H9 (cell line): ENCODE measurements around the gene TMEM117. TPM values are rescaled to one million over a fixed set of nuclear protein-coding genes. Genes with fewer than 3 reads are reported as not detected.

ENCODE experiments used
- DNase-seq: peaks from one replicate; pipeline ENCODE4 v3.0.0-alpha.2; 2017
- H2AFZ ChIP-seq: one replicate; pipeline ENCODE4 v1.6.1; 2013; ENCODE audit warnings: mild to moderate bottlenecking, low read length, control low read depth, moderate library complexity
- H2AK5ac ChIP-seq: 2 replicates; pipeline ENCODE4 v1.6.1; 2013; ENCODE audit warnings: low read length, control low read depth, mixed read lengths; ENCODE audit not compliant: insufficient read length
- H2BK120ac ChIP-seq: one replicate; pipeline ENCODE4 v1.6.1; 2013; ENCODE audit warnings: low read depth, mild to moderate bottlenecking, low read length, control low read depth, inconsistent platforms; ENCODE audit not compliant: poor library complexity, severe bottlenecking
- H2BK12ac ChIP-seq: 2 replicates; pipeline ENCODE4 v1.6.1; 2013; ENCODE audit warnings: low read length, control low read depth, mixed read lengths, low read depth; ENCODE audit not compliant: insufficient read length
- H2BK15ac ChIP-seq: 2 replicates; pipeline ENCODE4 v1.6.1; 2013; ENCODE audit warnings: low read depth, low read length, control low read depth
- H2BK20ac ChIP-seq: one replicate; pipeline ENCODE4 v1.6.1; 2013; ENCODE audit warnings: low read depth, mild to moderate bottlenecking, low read length, control low read depth, inconsistent platforms; ENCODE audit not compliant: poor library complexity, severe bottlenecking
- H2BK5ac ChIP-seq: 2 replicates; pipeline ENCODE4 v1.6.1; 2013; ENCODE audit warnings: low read length, control low read depth, mixed read lengths; ENCODE audit not compliant: insufficient read length
- H3K14ac ChIP-seq: 2 replicates; pipeline ENCODE4 v1.6.1; 2013; ENCODE audit warnings: low read length, control low read depth; ENCODE audit not compliant: insufficient read depth
- H3K18ac ChIP-seq: 2 replicates; pipeline ENCODE4 v1.6.1; 2013; ENCODE audit warnings: low read depth, mild to moderate bottlenecking, mixed read lengths, low read length, control low read depth; ENCODE audit not compliant: insufficient read length
- H3K23ac ChIP-seq: 2 replicates; pipeline ENCODE4 v1.6.1; 2013; ENCODE audit warnings: low read length, control low read depth, mixed read lengths, low read depth; ENCODE audit not compliant: insufficient read length
- H3K23me2 ChIP-seq: 2 replicates; pipeline ENCODE4 v1.6.1; 2013; ENCODE audit warnings: low read depth, mild to moderate bottlenecking, mixed read lengths, low read length, control low read depth; ENCODE audit not compliant: insufficient read length, poor library complexity, severe bottlenecking
- H3K27ac ChIP-seq: 2 replicates; pipeline ENCODE4 v1.5.1; 2013; ENCODE audit warnings: low read length, control low read depth, mixed read lengths, low read depth; ENCODE audit not compliant: insufficient read length
- H3K27me3 ChIP-seq: 2 replicates; pipeline ENCODE4 v1.6.1; 2013; ENCODE audit warnings: low read length, control low read depth, inconsistent platforms; ENCODE audit not compliant: insufficient read depth
- H3K4ac ChIP-seq: 2 replicates; pipeline ENCODE4 v1.6.1; 2013; ENCODE audit warnings: low read depth, mild to moderate bottlenecking, control low read depth, inconsistent platforms, low read length, moderate library complexity
- H3K4me1 ChIP-seq: 2 replicates; pipeline ENCODE4 v1.6.1; 2013; ENCODE audit warnings: low read length, control low read depth, inconsistent platforms; ENCODE audit not compliant: insufficient read depth
- H3K4me2 ChIP-seq: 2 replicates; pipeline ENCODE4 v1.6.1; 2013; ENCODE audit warnings: low read length, control low read depth, mixed read lengths; ENCODE audit not compliant: insufficient read length, insufficient read depth
- H3K56ac ChIP-seq: 2 replicates; pipeline ENCODE4 v1.6.1; 2013; ENCODE audit warnings: low read depth, mild to moderate bottlenecking, mixed read lengths, low read length, control low read depth; ENCODE audit not compliant: insufficient read length
- H3K79me1 ChIP-seq: 2 replicates; pipeline ENCODE4 v1.6.1; 2013; ENCODE audit warnings: low read depth, mild to moderate bottlenecking, moderate library complexity, low read length, control low read depth, inconsistent platforms; ENCODE audit not compliant: insufficient read depth, poor library complexity, severe bottlenecking
- H3K79me2 ChIP-seq: 2 replicates; pipeline ENCODE4 v1.6.1; 2013; ENCODE audit warnings: low read length, control low read depth, inconsistent platforms; ENCODE audit not compliant: insufficient read depth
- H3K9ac ChIP-seq: 2 replicates; pipeline ENCODE4 v1.6.1; 2013; ENCODE audit warnings: low read length, control low read depth, mixed read lengths; ENCODE audit not compliant: insufficient read length; ENCODE audit errors: extremely low read depth
- H3K9me3 ChIP-seq: one replicate; pipeline ENCODE4 v1.6.1; 2013; ENCODE audit warnings: low read depth, low read length, inconsistent platforms; ENCODE audit not compliant: control insufficient read depth
- H3T11ph ChIP-seq: one replicate; pipeline ENCODE4 v1.6.1; 2013; ENCODE audit warnings: mild to moderate bottlenecking, low read length, control low read depth, inconsistent platforms
- H4K20me1 ChIP-seq: one replicate; pipeline ENCODE4 v1.6.1; 2013; ENCODE audit not compliant: control insufficient read depth, insufficient read length, insufficient read depth
- H4K5ac ChIP-seq: 2 replicates; pipeline ENCODE4 v1.6.1; 2013; ENCODE audit warnings: low read depth, mild to moderate bottlenecking, mixed read lengths, low read length, control low read depth; ENCODE audit not compliant: insufficient read length
- H4K8ac ChIP-seq: replicated peaks from 2 replicates; pipeline ENCODE4 v1.6.1; 2013; ENCODE audit warnings: low read length, control low read depth, mixed read lengths, low read depth; ENCODE audit not compliant: insufficient read length
- H4K91ac ChIP-seq: 2 replicates; pipeline ENCODE4 v1.6.1; 2013; ENCODE audit warnings: low read depth, mild to moderate bottlenecking, moderate library complexity, mixed read lengths, low read length, control low read depth; ENCODE audit not compliant: insufficient read length
- H3K27ac Mint-ChIP-seq, 3 experiments: 2 replicates in 2 of 3; 3 replicates in 1 of 3; pipeline ENCODE4 v1.8.0; 2020 to 2021; ENCODE audit warnings: mixed read lengths in 3 of 3, mild to moderate bottlenecking in 1 of 3, moderate library complexity in 1 of 3
- H3K27me3 Mint-ChIP-seq: 2 replicates; pipeline ENCODE4 v1.8.0; 2021; ENCODE audit warnings: low read depth, mild to moderate bottlenecking, moderate library complexity, mixed read lengths
- H3K36me3 Mint-ChIP-seq, 3 experiments: 2 replicates in 2 of 3; 3 replicates in 1 of 3; pipeline ENCODE4 v1.8.0; 2020 to 2021; ENCODE audit warnings: low read depth in 3 of 3, mixed read lengths in 3 of 3; ENCODE audit not compliant: insufficient read depth in 1 of 3
- H3K4me1 Mint-ChIP-seq, 2 experiments: 2 replicates each; pipeline ENCODE4 v1.8.0; 2020; ENCODE audit warnings: mixed read lengths in 2 of 2
- H3K4me3 Mint-ChIP-seq, 2 experiments: 2 replicates in 1 of 2; 3 replicates in 1 of 2; pipeline ENCODE4 v1.8.0; 2020 to 2021; ENCODE audit warnings: mild to moderate bottlenecking in 2 of 2, mixed read lengths in 2 of 2, moderate library complexity in 1 of 2
- H3K9me3 Mint-ChIP-seq, 2 experiments: 2 replicates in 1 of 2; 3 replicates in 1 of 2; pipeline ENCODE4 v1.8.0; 2020; ENCODE audit warnings: mild to moderate bottlenecking in 2 of 2, mixed read lengths in 2 of 2, moderate library complexity in 1 of 2
- CTCF ChIP-seq: fragments of 200-600 bp; sonication (generic); conservative IDR thresholded peaks from 3 replicates; pipeline ENCODE4 v1.8.0; 2021; ENCODE audit warnings: antibody characterized with exemption, mild to moderate bottlenecking
- WGBS: extraction: QIAGEN DNeasy Blood & Tissue Kit; methylation state at CpG from one replicate; pipeline ENCODE4 v1.1.7; 2013; ENCODE audit warnings: missing lambda C conversion rate, low lambda C conversion rate, mixed read lengths; ENCODE audit not compliant: insufficient read length; ENCODE audit errors: extremely low coverage; 5-methylcytosine and 5-hydroxymethylcytosine counted together
- total RNA-seq: library from RNA; stranded (reverse); gene quantifications from 2 replicates; pipeline ENCODE4 v1.2.1, GENCODE V29; 2021

Gene TMEM117
- total RNA-seq, 1 experiment from 2014 or later = 1.7 TPM

DNA sequence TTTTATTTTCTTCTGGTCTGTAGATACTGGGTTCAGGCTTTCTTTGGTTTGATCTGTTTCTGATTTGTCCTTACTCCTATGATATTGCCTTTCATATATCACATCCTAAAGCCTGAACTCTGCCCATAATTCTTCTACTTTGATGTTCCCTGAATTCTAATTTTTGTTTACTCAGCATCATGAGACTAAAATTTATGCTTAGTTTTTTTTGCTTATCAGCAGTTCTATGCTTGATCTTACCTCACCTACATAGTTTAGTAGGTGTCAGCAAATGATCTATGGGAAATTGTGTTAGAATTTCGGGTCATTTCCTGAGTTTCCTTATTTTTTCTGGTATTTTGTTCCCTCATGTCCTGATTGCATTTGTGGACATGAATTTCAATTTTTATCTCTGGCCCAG is 94.2 kb downstream of the TMEM117 start:
- no peak overlapping the region for H3K4me2 ChIP-seq
- H2AK5ac ChIP-seq = no peak overlapping the region
- no peak overlapping the region for H4K8ac ChIP-seq
- no peak overlapping the region for H2BK15ac ChIP-seq
- H3K9ac ChIP-seq = no peak overlapping the region
- no peak overlapping the region for H3K56ac ChIP-seq
- Mint-ChIP-seq H3K9me3 (peaks cover 10 to 14% of the 10 kb centered on the region in 2 experiments; a peak in 4 of 5 replicates), H3K27me3 (no peaks in the 10 kb centered on the region), H3K4me3 (no peak overlapping the region), H3K4me1 (no peaks in the 10 kb centered on the region), H3K36me3 (peaks cover 0 to 16% (median 4%) of the 10 kb centered on the region in 3 experiments; a peak in 5 of 7 replicates), H3K27ac (no peak overlapping the region)
- H4K5ac ChIP-seq = no peak overlapping the region
- H4K20me1 ChIP-seq = no peaks in the 10 kb centered on the region
- H3K18ac ChIP-seq = no peak overlapping the region
- H3K23me2 ChIP-seq = no peaks in the 10 kb centered on the region
- no peaks in the 10 kb centered on the region for H3K79me2 ChIP-seq
- H3K4me1 ChIP-seq = no peaks in the 10 kb centered on the region
- no peak overlapping the region for H2BK20ac ChIP-seq
- H2BK5ac ChIP-seq = no peak overlapping the region
- H3K27ac ChIP-seq = no peak overlapping the region
- no peak overlapping the region for H4K91ac ChIP-seq
- no peaks in the 10 kb centered on the region for H3K79me1 ChIP-seq
- no peak overlapping the region for H2BK12ac ChIP-seq
- no peak for TF ChIP-seq CTCF
- H2BK120ac ChIP-seq = no peak overlapping the region
- H3K14ac ChIP-seq = no peak overlapping the region
- H3K9me3 ChIP-seq = no peaks in the 10 kb centered on the region
- H3K4ac ChIP-seq = no peak overlapping the region
- DNase-seq = no peak
- H3T11ph ChIP-seq = no peak overlapping the region
- H2AFZ ChIP-seq = no peak overlapping the region
- no peak overlapping the region for H3K23ac ChIP-seq
- no peaks in the 10 kb centered on the region for H3K27me3 ChIP-seq
- WGBS = no CpG with 5 or more reads among the region's 1 CpG
